ENCODE data around the gene FES.

Gene FES

GRCh38 chr15:90875549-90875981, 8.7 kb upstream of the FES start:
- Mint-ChIP-seq H3K27ac (peak overlapping the region; percentile 18), H3K4me1 (ENCODE audit: low read depth) (peaks cover 72% of the 10 kb centered on the region), H3K4me3 (no peak overlapping the region), H3K36me3 (ENCODE audit: low read depth) (peaks cover 93% of the 10 kb centered on the region), H3K9me3 (no peaks in the 10 kb centered on the region), H3K27me3 (no peaks in the 10 kb centered on the region)
- intact Hi-C loops (cut with micrococcal nuclease), result no loop called here

DNA sequence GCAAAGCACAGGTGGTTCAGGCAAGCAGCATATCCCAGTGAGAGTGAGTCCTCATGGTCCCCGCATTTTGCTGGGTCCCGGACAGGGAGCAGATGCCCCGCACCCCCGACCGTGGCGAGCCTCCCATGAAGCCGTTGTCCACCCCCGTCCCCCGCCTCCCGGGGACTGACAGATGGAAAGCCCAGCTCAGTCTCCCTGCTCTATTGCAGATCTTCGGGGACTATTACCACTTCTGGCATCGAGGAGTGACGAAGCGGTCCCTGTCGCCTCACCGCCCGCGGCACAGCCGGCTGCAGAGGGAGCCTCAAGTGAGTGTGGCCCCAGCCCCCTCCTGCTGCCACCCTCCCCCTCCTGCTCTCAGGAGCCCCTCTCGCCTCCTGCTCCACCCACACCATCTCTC, 8.3 kb upstream of the FES start:
- peaks cover 93% of the 10 kb centered on the region for H3K36me3 Mint-ChIP-seq (ENCODE audit: low read depth)
- H3K27me3 Mint-ChIP-seq, result no peaks in the 10 kb centered on the region
- intact Hi-C loops (cut with micrococcal nuclease), result no loop called here
- no peaks in the 10 kb centered on the region for H3K9me3 Mint-ChIP-seq
- peaks cover 74% of the 10 kb centered on the region for H3K4me1 Mint-ChIP-seq (ENCODE audit: low read depth)
- peak overlapping the region; percentile 18 for H3K27ac Mint-ChIP-seq
- H3K4me3 Mint-ChIP-seq, result no peak overlapping the region

DNA sequence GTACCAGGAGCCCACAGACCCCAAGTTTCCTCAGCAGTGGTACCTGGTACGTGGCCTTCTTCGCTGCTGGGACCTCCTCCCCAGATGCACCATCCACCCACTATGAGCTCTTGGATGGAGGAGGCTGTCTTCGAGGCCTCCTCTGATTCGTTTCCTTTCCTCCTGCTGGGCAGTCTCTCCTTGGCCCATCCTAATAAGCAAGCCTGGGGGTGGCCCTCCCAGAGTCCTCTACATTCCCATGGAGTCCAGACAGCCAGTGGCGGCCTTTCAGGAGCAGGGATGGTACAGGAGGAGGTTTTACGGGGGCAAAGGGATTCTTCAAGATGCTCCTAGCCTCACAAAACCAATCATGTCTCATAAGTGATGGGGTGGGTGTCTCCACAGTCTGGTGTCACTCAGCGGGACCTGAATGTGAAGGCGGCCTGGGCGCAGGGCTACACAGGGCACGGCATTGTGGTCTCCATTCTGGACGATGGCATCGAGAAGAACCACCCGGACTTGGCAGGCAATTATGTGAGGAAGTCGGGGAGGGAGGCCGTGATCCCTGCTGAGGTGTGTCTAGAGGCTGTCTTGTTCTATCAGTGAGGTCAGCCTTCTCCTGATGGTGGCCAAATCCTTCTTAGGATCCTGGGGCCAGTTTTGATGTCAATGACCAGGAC, 7.7 kb upstream of the FES start:
- H3K9me3 Mint-ChIP-seq, result no peaks in the 10 kb centered on the region
- no peaks in the 10 kb centered on the region for H3K27me3 Mint-ChIP-seq
- peak overlapping the region; percentile 18 for H3K27ac Mint-ChIP-seq
- H3K4me1 Mint-ChIP-seq (ENCODE audit: low read depth), result peaks cover 80% of the 10 kb centered on the region
- intact Hi-C loops (cut with micrococcal nuclease), result no loop called here
- peaks cover 97% of the 10 kb centered on the region for H3K36me3 Mint-ChIP-seq (ENCODE audit: low read depth)
- H3K4me3 Mint-ChIP-seq, result no peak overlapping the region

DNA sequence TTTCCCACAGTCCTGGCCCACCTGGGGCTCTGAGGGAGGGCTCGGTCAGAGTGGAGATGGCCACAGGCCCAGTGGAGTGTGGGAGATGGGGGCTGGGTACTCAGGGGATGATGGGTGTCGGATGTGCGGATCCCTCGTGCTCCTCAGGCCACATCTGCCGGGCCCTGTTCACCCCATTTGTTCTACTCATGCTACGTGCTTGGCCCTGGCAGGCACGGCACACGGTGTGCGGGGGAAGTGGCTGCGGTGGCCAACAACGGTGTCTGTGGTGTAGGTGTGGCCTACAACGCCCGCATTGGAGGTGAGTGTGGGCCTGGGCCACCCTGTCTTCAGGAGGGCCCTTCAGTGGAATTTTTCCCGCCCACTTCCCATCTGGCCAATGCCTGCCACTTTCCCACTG, 7.0 kb upstream of the FES start:
- Mint-ChIP-seq H3K36me3 (ENCODE audit: low read depth) (peaks cover 99% of the 10 kb centered on the region), H3K4me3 (no peak overlapping the region), H3K9me3 (no peaks in the 10 kb centered on the region), H3K27me3 (no peaks in the 10 kb centered on the region), H3K4me1 (ENCODE audit: low read depth) (peaks cover 85% of the 10 kb centered on the region), H3K27ac (peak overlapping the region; percentile 18)
- intact Hi-C loops (cut with micrococcal nuclease), result no loop called here

GRCh38 chr15:90877996-90878395, 6.3 kb upstream of the FES start:
- H3K27ac Mint-ChIP-seq, result no peak overlapping the region
- intact Hi-C loops (cut with micrococcal nuclease), result no loop called here
- no peaks in the 10 kb centered on the region for H3K9me3 Mint-ChIP-seq
- H3K36me3 Mint-ChIP-seq (ENCODE audit: low read depth), result peaks cover 99% of the 10 kb centered on the region
- peaks cover 85% of the 10 kb centered on the region for H3K4me1 Mint-ChIP-seq (ENCODE audit: low read depth)
- H3K27me3 Mint-ChIP-seq, result no peaks in the 10 kb centered on the region
- H3K4me3 Mint-ChIP-seq, result no peak overlapping the region

GRCh38 chr15:90878660-90879059, 5.6 kb upstream of the FES start:
- no peaks in the 10 kb centered on the region for H3K9me3 Mint-ChIP-seq
- intact Hi-C loops (cut with micrococcal nuclease), result no loop called here
- no peak overlapping the region for H3K27ac Mint-ChIP-seq
- H3K36me3 Mint-ChIP-seq (ENCODE audit: low read depth), result peaks cover 96% of the 10 kb centered on the region
- H3K27me3 Mint-ChIP-seq, result no peaks in the 10 kb centered on the region
- peaks cover 85% of the 10 kb centered on the region for H3K4me1 Mint-ChIP-seq (ENCODE audit: low read depth)
- no peak overlapping the region for H3K4me3 Mint-ChIP-seq

DNA sequence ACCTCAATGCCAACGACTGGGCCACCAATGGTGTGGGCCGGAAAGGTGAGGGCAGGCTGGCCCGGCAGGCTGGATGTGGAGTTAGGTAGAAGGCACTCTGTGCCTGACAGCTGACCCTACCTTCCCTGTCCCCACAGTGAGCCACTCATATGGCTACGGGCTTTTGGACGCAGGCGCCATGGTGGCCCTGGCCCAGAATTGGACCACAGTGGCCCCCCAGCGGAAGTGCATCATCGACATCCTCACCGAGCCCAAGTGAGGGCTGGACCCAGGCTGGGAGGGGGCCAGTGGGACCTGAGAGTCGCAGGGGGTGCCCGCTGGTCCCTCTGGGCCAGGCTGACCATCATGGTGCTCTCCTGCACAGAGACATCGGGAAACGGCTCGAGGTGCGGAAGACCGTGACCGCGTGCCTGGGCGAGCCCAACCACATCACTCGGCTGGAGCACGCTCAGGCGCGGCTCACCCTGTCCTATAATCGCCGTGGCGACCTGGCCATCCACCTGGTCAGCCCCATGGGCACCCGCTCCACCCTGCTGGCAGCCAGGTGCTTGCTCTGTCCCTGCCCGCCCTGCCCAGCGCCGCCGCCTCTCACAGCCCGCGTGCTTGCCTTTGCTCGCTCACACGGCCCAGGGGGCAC, 4.5 kb upstream of the FES start:
- intact Hi-C loops (cut with micrococcal nuclease), result loop anchor here (10.0 kb wide), 1 partner anchor 55 kb away; the partner anchor contains the start of genes HDDC3 and UNC45A
- Mint-ChIP-seq H3K36me3 (ENCODE audit: low read depth) (peaks cover 93% of the 10 kb centered on the region), H3K27ac (no peak overlapping the region), H3K27me3 (no peaks in the 10 kb centered on the region), H3K9me3 (no peaks in the 10 kb centered on the region), H3K4me3 (no peak overlapping the region), H3K4me1 (ENCODE audit: low read depth) (peaks cover 79% of the 10 kb centered on the region)

DNA sequence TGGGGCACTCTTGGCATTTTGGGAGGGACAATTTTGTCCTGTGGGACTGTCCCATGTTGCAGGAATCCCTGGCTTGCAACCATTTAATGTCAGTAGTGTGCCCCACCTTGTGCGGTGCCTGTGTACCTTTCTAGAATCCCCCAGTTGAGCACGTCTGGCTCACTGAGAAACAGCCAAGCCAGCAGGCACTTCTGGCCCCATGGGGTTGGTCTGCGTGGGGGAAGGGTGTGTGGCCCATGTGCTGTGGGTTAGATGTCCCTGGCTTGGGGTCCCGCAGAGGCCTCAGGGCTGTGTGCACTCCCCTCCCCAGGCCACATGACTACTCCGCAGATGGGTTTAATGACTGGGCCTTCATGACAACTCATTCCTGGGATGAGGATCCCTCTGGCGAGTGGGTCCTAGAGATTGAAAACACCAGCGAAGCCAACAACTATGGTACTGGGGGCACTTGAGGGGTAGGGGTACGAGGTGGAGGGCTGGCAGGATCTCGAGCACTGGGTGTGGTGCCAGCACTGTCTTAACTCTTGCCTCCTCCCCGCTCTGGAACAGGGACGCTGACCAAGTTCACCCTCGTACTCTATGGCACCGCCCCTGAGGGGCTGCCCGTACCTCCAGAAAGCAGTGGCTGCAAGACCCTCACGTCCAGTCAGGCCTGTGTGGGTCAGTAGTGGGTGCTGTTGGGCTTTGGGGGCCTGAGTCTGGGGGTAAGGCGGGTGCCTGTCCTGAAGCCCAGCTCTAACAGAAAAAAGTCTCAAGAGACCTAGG, 3.7 kb upstream of the FES start:
- Mint-ChIP-seq H3K27me3 (no peaks in the 10 kb centered on the region), H3K4me1 (ENCODE audit: low read depth) (peaks cover 79% of the 10 kb centered on the region), H3K4me3 (no peak overlapping the region), H3K36me3 (ENCODE audit: low read depth) (peaks cover 93% of the 10 kb centered on the region), H3K9me3 (no peaks in the 10 kb centered on the region), H3K27ac (peak overlapping the region; percentile 95)
- intact Hi-C loops (cut with micrococcal nuclease), result loop anchor here (10.0 kb wide), 1 partner anchor 54 kb away; the partner anchor contains the start of genes HDDC3 and UNC45A

DNA sequence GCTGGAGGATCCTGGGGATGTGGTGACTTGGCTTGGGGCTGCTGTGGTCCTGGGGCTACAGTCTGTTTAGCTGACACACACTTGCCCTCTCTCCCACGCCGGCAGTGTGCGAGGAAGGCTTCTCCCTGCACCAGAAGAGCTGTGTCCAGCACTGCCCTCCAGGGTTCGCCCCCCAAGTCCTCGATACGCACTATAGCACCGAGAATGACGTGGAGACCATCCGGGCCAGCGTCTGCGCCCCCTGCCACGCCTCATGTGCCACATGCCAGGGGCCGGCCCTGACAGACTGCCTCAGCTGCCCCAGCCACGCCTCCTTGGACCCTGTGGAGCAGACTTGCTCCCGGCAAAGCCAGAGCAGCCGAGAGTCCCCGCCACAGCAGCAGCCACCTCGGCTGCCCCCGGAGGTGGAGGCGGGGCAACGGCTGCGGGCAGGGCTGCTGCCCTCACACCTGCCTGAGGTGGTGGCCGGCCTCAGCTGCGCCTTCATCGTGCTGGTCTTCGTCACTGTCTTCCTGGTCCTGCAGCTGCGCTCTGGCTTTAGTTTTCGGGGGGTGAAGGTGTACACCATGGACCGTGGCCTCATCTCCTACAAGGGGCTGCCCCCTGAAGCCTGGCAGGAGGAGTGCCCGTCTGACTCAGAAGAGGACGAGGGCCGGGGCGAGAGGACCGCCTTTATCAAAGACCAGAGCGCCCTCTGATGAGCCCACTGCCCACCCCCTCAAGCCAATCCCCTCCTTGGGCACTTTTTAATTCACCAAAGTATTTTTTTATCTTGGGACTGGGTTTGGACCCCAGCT, 2.9 kb upstream of the FES start:
- H3K36me3 Mint-ChIP-seq (ENCODE audit: low read depth), result peaks cover 93% of the 10 kb centered on the region
- H3K4me1 Mint-ChIP-seq (ENCODE audit: low read depth), result peaks cover 79% of the 10 kb centered on the region
- H3K4me3 Mint-ChIP-seq, result no peak overlapping the region
- intact Hi-C loops (cut with micrococcal nuclease), result loop anchor here (10.0 kb wide), 1 partner anchor 53 kb away; the partner anchor contains the start of genes HDDC3 and UNC45A
- peak overlapping the region; percentile 95 for H3K27ac Mint-ChIP-seq
- no peaks in the 10 kb centered on the region for H3K9me3 Mint-ChIP-seq
- H3K27me3 Mint-ChIP-seq, result no peaks in the 10 kb centered on the region

GRCh38 chr15:90881978-90882721, 2.2 kb upstream of the FES start:
- Mint-ChIP-seq H3K27ac (peak overlapping the region; percentile 95), H3K4me3 (no peak overlapping the region)
- intact Hi-C loops (cut with micrococcal nuclease), result loop anchor here (10.0 kb wide), 1 partner anchor 53 kb away; the partner anchor contains the start of genes HDDC3 and UNC45A

DNA sequence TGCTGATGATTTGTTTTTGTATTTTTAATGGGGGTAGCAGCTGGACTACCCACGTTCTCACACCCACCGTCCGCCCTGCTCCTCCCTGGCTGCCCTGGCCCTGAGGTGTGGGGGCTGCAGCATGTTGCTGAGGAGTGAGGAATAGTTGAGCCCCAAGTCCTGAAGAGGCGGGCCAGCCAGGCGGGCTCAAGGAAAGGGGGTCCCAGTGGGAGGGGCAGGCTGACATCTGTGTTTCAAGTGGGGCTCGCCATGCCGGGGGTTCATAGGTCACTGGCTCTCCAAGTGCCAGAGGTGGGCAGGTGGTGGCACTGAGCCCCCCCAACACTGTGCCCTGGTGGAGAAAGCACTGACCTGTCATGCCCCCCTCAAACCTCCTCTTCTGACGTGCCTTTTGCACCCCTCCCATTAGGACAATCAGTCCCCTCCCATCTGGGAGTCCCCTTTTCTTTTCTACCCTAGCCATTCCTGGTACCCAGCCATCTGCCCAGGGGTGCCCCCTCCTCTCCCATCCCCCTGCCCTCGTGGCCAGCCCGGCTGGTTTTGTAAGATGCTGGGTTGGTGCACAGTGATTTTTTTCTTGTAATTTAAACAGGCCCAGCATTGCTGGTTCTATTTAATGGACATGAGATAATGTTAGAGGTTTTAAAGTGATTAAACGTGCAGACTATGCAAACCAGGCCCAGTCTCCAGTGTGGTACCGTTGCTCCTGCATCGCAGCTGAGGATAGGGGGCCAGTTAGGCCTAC, 1.4 kb upstream of the FES start:
- intact Hi-C loops (cut with micrococcal nuclease), result loop anchor here (10.0 kb wide), 1 partner anchor 52 kb away; the partner anchor contains the start of genes HDDC3 and UNC45A
- Mint-ChIP-seq H3K27ac (peak overlapping the region; percentile 95), H3K4me1 (ENCODE audit: low read depth) (peaks cover 79% of the 10 kb centered on the region)

More at GRCh38 chr15:90881978-90882721, 2.2 kb upstream of the FES start:
- peaks cover 79% of the 10 kb centered on the region for H3K4me1 Mint-ChIP-seq (ENCODE audit: low read depth)
- H3K36me3 Mint-ChIP-seq (ENCODE audit: low read depth), result peaks cover 93% of the 10 kb centered on the region
- no peaks in the 10 kb centered on the region for H3K27me3 Mint-ChIP-seq
- no peaks in the 10 kb centered on the region for H3K9me3 Mint-ChIP-seq

DNA sequence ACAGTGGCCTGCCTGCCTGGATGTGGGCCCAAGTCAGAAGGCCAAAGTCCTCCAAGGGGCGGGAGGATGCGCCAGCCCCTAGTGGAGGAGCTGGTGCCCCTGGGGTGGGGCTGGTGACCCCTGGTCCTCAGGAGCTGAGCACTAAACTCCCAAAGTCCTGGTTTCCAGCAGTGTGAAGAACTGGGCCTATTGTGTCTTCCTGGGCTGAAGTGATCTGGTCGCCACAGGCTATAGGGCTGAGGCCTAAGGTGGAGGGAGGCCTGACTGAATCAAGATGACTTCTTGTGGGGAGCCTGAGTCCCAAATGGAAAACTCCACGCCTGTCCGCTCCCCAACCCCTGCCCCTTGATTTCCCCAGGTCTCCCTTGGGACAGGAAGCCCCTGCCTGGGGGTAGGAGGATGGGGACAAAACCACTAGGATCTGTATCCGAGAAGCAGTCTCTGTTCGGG, 753 bp upstream of the FES start:
- Mint-ChIP-seq H3K9me3 (no peaks in the 10 kb centered on the region), H3K27ac (peak overlapping the region; percentile 95), H3K27me3 (no peaks in the 10 kb centered on the region), H3K4me1 (ENCODE audit: low read depth) (peaks cover 82% of the 10 kb centered on the region), H3K4me3 (peak overlapping the region; percentile 98), H3K36me3 (ENCODE audit: low read depth) (peaks cover 93% of the 10 kb centered on the region)
- intact Hi-C loops (cut with micrococcal nuclease), result loop anchor here (10.0 kb wide), 1 partner anchor 51 kb away; the partner anchor contains the start of genes HDDC3 and UNC45A

More for the DNA sequence above, 1.4 kb upstream of the FES start:
- Mint-ChIP-seq H3K4me3 (peak overlapping the region; percentile 98), H3K27me3 (no peaks in the 10 kb centered on the region), H3K36me3 (ENCODE audit: low read depth) (peaks cover 93% of the 10 kb centered on the region), H3K9me3 (no peaks in the 10 kb centered on the region)

All from dendritic cell treated with granulocyte-macrophage colony-stimulating factor and Interleukin-4, amounts not matched to agents 40 ng/mL and 50 ng/mL, for 4 days (primary cell).